ENCODE results near the gene ZNF146. TPM values are rescaled to one million over a fixed set of nuclear protein-coding genes. Genes with fewer than 3 reads are reported as not detected.
"Not testable (repeated sequence)": the region's sequence is repeated elsewhere in the genome, so short reads cannot be mapped to it uniquely, and the experiment has no call there.

Gene ZNF146
- total RNA-seq, 1 donor from 2014 or later: 161 TPM

DNA sequence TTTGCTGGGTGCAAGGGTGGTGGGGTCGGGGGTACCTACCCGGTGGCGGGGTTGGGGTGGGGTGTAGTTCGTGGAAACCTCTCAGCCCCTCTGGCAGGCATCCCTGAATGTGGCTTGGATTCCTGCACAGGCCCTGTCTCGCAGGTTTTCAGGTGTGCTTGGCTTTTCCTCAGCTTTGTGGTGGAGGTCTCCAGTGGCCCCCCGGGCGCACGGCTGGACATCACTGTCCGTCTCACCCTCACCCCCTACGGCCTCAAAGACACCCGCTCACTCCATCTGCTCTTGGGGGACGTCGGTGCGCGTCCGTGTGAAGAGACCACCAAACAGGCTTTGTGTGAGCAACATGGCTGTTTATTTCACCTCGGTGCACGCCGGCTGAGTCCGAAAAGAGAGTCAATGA lies 44.3 kb downstream of the ZNF146 start:
- DNase-seq (ENCODE audit: low read depth) (no peak), FAIRE-seq (no peak)
- Histone ChIP-seq H3K27me3 (ENCODE audit: control insufficient read depth, insufficient read depth, low read length) (no peaks in the 10 kb centered on the region), H3K36me3 (ENCODE audit: control insufficient read depth, insufficient read depth, low read length) (no peaks in the 10 kb centered on the region), H3K4me3 (ENCODE audit: low read depth, low read length) (no peak overlapping the region)
- no peak for TF ChIP-seq CTCF (IDR thresholded peaks at IDR 0.05; ENCODE audit: insufficient read depth, low read length, severe bottlenecking)

GRCh38 chr19:36265064-36265463 lies 50.2 kb downstream of the ZNF146 start:
- DNase-seq (ENCODE audit: low read depth) (no peak), FAIRE-seq (no peak)
- TF ChIP-seq CTCF (IDR thresholded peaks at IDR 0.05; ENCODE audit: insufficient read depth, low read length, severe bottlenecking): no peak

DNA sequence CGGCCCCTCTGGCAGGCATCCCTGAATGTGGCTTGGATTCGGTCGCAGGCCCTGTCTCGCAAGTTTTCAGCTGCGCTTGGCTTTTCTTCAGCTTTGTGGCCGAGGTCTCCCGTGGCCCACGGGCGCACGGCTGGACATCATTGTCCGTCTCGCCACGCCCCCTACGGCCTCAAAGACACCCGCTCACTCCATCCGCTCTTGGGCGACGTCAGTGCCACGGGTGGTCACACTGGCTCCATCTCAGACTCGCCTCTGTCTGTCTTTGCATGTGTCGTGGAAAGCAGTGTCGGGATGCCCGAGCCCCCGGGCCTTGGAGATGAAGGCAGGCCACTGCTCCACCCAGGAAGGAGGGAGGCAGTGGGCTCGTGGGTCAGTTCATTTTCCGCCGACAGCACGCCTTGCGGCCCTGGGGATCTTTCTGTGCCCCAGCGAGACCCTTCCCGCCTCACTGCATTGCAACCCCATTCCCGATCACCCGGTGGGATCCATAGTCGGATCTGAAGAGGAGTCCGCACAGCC lies 51.0 kb downstream of the ZNF146 start:
- no peak for TF ChIP-seq CTCF (IDR thresholded peaks at IDR 0.05; ENCODE audit: insufficient read depth, low read length, severe bottlenecking)
- DNase-seq (ENCODE audit: low read depth): no peak
- H3K36me3 ChIP-seq (ENCODE audit: control insufficient read depth, insufficient read depth, low read length): no peaks in the 10 kb centered on the region
- FAIRE-seq: no peak
- no peaks in the 10 kb centered on the region for H3K27me3 ChIP-seq (ENCODE audit: control insufficient read depth, insufficient read depth, low read length)
- no peak overlapping the region for H3K4me3 ChIP-seq (ENCODE audit: low read depth, low read length)

More at GRCh38 chr19:36265064-36265463, 50.2 kb downstream of the ZNF146 start:
- H3K4me3 ChIP-seq (ENCODE audit: low read depth, low read length): no peak overlapping the region
- H3K27me3 ChIP-seq (ENCODE audit: control insufficient read depth, insufficient read depth, low read length): no peaks in the 10 kb centered on the region
- H3K36me3 ChIP-seq (ENCODE audit: control insufficient read depth, insufficient read depth, low read length): no peaks in the 10 kb centered on the region

DNA sequence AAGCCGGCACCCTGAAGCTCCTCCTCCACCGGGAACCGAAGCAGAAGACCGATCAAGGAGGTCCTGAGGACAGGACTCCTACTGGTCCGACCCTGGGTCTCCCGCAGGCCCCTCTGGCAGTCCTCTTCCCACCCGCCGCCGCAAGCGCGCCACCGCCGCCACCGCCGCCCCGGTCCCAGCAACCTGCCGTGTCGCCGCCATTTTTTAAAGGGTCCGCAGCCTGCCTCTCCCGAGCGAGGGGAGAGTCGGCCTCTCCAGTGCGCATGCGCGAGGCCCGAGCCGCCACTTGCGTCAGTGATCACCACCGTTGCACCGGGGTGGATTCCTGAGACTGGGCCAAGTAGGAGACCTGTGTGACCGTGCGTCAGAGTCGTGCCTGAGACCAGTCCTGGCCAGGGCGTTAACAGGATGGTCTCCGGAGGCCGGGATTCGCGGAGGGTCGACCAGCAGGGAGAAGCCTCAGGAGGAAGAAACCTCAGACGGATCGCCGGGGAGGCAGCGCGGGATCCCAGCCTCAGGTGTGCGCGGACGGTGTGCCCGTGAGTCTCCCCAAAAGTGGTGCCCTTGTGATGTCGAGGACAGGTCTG lies 51.6 kb downstream of the ZNF146 start:
- Histone ChIP-seq H3K36me3 (ENCODE audit: control insufficient read depth, insufficient read depth, low read length) (no peaks in the 10 kb centered on the region), H3K27me3 (ENCODE audit: control insufficient read depth, insufficient read depth, low read length) (no peaks in the 10 kb centered on the region), H3K4me3 (ENCODE audit: low read depth, low read length) (no peak overlapping the region)
- no peak for TF ChIP-seq CTCF (IDR thresholded peaks at IDR 0.05; ENCODE audit: insufficient read depth, low read length, severe bottlenecking)
- FAIRE-seq: peak; percentile 52
- no peak for DNase-seq (ENCODE audit: low read depth)

- FAIRE-seq (no peak), DNase-seq (ENCODE audit: low read depth) (no peak)
- H3K4me3 ChIP-seq (ENCODE audit: low read depth, low read length): no peak overlapping the region
- H3K36me3 ChIP-seq (ENCODE audit: control insufficient read depth, insufficient read depth, low read length): no peaks in the 10 kb centered on the region
- TF ChIP-seq CTCF (IDR thresholded peaks at IDR 0.05; ENCODE audit: insufficient read depth, low read length, severe bottlenecking): no peak
- H3K27me3 ChIP-seq (ENCODE audit: control insufficient read depth, insufficient read depth, low read length): no peaks in the 10 kb centered on the region
Observed at GRCh38 chr19:36267061-36267845, 52.3 kb downstream of the ZNF146 start.

GRCh38 chr19:36268081-36268480 lies 53.2 kb downstream of the ZNF146 start:
- H3K27me3 ChIP-seq (ENCODE audit: control insufficient read depth, insufficient read depth, low read length); H3K36me3 ChIP-seq (ENCODE audit: control insufficient read depth, insufficient read depth, low read length); FAIRE-seq; DNase-seq (ENCODE audit: low read depth); H3K4me3 ChIP-seq (ENCODE audit: low read depth, low read length): not testable (repeated sequence)

DNA sequence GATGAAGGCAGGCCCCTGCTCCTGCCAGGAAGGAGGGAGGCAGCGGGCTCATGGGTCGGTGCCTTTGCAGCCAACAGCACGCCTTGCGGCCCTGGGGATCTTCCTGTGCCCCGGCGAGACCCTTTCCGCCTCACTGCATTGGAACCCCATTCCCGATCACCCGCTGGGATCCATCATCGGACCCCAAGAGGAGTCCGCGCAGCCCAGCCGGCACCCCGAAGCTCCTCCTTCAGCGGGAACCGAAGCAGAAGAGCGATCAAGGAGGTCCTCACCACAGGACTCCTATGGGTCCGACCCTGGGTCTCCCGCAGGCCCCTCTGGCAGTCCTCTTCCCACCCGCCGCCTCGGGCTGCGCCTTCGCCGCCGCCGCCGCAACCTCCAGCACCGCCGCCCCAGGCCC lies 53.7 kb downstream of the ZNF146 start:
- H3K27me3 ChIP-seq (ENCODE audit: control insufficient read depth, insufficient read depth, low read length); FAIRE-seq; H3K4me3 ChIP-seq (ENCODE audit: low read depth, low read length); H3K36me3 ChIP-seq (ENCODE audit: control insufficient read depth, insufficient read depth, low read length); DNase-seq (ENCODE audit: low read depth): not testable (repeated sequence)

GRCh38 chr19:36269295-36269694 lies 54.4 kb downstream of the ZNF146 start:
- H3K27me3 ChIP-seq (ENCODE audit: control insufficient read depth, insufficient read depth, low read length); FAIRE-seq; DNase-seq (ENCODE audit: low read depth); H3K4me3 ChIP-seq (ENCODE audit: low read depth, low read length); H3K36me3 ChIP-seq (ENCODE audit: control insufficient read depth, insufficient read depth, low read length): not testable (repeated sequence)

Data from bronchial epithelial cell (primary cell).